ENCODE measurements around the gene BBS7.

BBS7 gene

DNA sequence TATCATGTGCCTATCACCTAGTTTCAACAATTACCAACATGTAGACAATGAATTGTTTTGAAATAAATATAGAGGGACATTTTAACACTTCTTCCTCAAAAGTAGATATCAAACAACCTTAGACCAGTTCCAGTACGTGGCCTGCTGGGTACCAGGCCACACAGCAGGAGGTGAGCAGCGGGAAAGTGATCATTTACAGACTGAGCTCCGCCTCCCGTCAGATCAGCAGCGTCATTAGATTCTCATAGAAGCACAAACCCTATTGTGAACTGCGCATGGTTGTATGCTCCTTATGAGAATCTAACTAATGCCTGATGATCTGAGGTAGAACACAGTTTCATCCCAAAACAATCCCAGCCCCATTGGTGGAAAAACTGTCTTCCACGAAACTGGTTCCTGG is 6.5 kb downstream of the BBS7 start:
- TF ChIP-seq, protein P1, sequence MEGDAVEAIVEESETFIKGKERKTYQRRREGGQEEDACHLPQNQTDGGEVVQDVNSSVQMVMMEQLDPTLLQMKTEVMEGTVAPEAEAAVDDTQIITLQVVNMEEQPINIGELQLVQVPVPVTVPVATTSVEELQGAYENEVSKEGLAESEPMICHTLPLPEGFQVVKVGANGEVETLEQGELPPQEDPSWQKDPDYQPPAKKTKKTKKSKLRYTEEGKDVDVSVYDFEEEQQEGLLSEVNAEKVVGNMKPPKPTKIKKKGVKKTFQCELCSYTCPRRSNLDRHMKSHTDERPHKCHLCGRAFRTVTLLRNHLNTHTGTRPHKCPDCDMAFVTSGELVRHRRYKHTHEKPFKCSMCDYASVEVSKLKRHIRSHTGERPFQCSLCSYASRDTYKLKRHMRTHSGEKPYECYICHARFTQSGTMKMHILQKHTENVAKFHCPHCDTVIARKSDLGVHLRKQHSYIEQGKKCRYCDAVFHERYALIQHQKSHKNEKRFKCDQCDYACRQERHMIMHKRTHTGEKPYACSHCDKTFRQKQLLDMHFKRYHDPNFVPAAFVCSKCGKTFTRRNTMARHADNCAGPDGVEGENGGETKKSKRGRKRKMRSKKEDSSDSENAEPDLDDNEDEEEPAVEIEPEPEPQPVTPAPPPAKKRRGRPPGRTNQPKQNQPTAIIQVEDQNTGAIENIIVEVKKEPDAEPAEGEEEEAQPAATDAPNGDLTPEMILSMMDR (IDR thresholded peaks at IDR 0.05; ENCODE audit: insufficient read depth, low read depth, low read length, missing control alignments), result no peak
- H3K4me3 ChIP-seq (ENCODE audit: low read depth, low read length), result no peak overlapping the region
- no peak for DNase-seq (ENCODE audit: low read depth)

DNA sequence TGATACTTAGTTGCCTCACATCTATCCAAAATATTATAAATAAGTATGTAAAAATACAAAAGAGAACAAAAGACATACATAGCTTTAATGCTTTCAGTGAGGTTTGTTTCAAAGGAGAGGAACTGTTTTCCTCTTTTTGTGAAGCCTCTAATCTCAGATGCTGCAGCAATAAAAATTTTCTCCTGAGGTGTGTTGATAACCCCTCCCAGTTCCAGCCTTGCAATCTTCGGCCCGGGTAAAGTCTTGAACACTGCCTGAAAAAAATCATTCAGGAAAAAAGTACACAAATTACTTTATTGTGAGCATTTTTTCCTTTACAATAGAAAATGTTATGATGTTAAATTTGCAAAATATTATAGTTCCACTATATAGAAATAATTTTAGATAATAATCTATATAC is 8.8 kb downstream of the BBS7 start:
- TF ChIP-seq, protein P1 (IDR thresholded peaks at IDR 0.05; ENCODE audit: insufficient read depth, low read depth, low read length, missing control alignments), result no peak
- no peak overlapping the region for H3K4me3 ChIP-seq (ENCODE audit: low read depth, low read length)
- DNase-seq (ENCODE audit: low read depth), result no peak

DNA sequence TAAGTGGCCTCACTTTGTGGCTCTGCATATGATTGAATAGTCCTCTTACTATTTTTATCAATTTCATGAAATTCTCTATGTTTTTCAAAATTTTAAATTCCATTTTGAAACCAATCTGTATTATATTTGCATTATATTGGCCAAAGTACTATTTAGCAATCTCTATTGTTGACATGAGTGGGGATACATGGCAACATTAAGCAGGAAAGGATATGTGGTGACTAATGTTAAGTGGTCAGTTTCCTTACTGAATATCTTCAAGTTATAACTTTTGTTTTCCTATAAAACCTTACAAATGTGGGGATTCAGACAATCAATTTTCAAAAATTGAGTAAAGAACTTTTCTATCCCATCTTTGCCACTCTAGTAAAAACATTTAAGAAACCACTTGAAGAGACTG is 10.2 kb downstream of the BBS7 start:
- H3K4me3 ChIP-seq (ENCODE audit: low read depth, low read length), result no peak overlapping the region
- TF ChIP-seq, protein P1 (IDR thresholded peaks at IDR 0.05; ENCODE audit: insufficient read depth, low read depth, low read length, missing control alignments), result no peak
- DNase-seq (ENCODE audit: low read depth), result no peak

DNA sequence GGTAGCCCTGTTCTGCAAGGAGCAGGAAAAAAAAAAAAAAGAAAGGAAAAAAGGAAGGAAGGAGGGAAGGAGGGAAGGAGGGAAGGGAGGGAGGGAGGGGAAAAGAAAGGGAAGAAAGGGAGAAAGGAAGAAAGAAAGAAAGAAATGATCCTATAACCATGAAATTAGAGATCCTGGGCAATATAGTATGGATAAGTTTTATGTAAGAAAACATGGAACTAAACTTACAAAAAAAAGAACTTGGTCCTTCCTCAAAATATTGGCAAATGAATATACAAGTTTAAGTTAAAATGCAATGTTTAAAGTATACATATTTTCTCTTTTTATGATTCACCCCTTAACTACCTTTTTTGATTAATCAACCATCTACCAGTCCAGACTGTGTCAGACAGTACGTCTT is 18.9 kb downstream of the BBS7 start:
- H3K4me3 ChIP-seq (ENCODE audit: low read depth, low read length), result no peak overlapping the region
- TF ChIP-seq, protein P1 (IDR thresholded peaks at IDR 0.05; ENCODE audit: insufficient read depth, low read depth, low read length, missing control alignments), result no peak
- DNase-seq (ENCODE audit: low read depth), result no peak

DNA sequence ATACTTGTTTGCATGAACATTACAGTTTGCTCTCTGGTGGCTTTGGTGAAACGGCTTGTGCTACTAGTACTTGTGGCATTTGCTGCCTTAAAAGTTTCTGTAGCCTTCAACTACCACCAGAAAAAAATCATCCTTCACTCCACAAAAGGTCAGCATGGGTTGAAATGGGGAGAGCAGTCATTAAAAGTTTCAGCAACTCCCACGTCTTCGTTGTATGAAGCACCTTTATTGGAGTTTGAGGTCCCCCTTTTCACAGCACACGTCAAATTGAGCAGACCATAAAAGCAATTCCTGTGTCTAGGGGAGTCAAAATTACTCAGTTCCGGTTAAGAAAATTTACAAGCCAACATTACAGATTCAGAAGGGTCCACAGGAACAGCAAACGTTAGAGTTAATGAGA is 23.6 kb downstream of the BBS7 start:
- no peak overlapping the region for H3K4me3 ChIP-seq (ENCODE audit: low read depth, low read length)
- DNase-seq (ENCODE audit: low read depth), result no peak
- TF ChIP-seq, protein P1 (IDR thresholded peaks at IDR 0.05; ENCODE audit: insufficient read depth, low read depth, low read length, missing control alignments), result no peak

DNA sequence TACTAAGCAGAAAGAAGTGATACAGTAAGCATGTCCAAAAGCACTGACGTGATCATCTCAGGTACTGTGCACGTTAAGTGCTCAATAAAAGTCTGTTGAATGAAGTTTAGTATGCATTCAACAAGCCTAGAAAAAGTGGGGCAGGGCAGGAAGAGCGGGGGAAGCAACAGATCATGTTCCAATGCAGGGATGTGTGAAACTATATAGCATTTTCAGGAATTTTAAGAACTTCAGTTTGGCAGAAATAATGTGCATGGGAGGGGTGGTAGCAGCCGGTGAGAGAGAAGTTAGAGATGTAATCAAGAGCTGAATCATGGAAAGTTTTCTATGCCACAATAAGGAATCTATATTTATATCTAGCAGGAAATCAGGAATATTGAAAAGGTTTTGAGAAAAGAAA is 27.4 kb downstream of the BBS7 start:
- TF ChIP-seq, protein P1 (IDR thresholded peaks at IDR 0.05; ENCODE audit: insufficient read depth, low read depth, low read length, missing control alignments), result no peak
- H3K4me3 ChIP-seq (ENCODE audit: low read depth, low read length), result no peak overlapping the region
- no peak for DNase-seq (ENCODE audit: low read depth)

DNA sequence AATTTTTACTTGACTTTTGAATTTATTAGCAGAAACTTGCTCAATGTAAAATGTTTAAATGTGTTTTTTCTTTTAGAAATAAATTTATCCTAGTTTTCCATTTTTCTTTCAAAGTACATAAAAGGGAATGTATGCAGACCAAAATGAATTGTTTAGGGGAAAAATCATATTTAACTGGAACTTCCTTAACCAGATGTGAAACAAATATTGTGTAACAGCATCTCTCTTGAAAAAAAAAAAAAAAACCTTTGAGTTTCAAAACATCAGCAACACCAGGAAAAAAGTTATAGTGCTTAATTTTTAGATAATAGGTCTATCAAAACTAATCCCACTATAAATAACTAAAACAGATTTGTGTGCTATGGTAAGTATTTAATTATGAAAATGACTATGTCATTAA is 32.1 kb downstream of the BBS7 start:
- no peak overlapping the region for H3K4me3 ChIP-seq (ENCODE audit: low read depth, low read length)
- DNase-seq (ENCODE audit: low read depth), result no peak
- TF ChIP-seq, protein P1 (IDR thresholded peaks at IDR 0.05; ENCODE audit: insufficient read depth, low read depth, low read length, missing control alignments), result no peak
